ENCODE results near the gene PDIA6. TPM values are rescaled to one million over a fixed set of nuclear protein-coding genes. Genes with fewer than 3 reads are reported as not detected.

The PDIA6 gene

Small RNA genes lying within 50 kb of the gene (small RNA-seq; reads per million reads assigned to genes)
- gene RNU7-138P (ENCODE audit: low read depth) (not detected), gene RNU7-176P (ENCODE audit: low read depth) (not detected)
